Measurements from ENCODE around the gene NEDD9. TPM values are rescaled to one million over a fixed set of nuclear protein-coding genes. Genes with fewer than 3 reads are reported as not detected.

The NEDD9 gene
- total and polyA plus RNA-seq, 4 donors = 7.5 to 16.8 (median 11.7) TPM

DNA sequence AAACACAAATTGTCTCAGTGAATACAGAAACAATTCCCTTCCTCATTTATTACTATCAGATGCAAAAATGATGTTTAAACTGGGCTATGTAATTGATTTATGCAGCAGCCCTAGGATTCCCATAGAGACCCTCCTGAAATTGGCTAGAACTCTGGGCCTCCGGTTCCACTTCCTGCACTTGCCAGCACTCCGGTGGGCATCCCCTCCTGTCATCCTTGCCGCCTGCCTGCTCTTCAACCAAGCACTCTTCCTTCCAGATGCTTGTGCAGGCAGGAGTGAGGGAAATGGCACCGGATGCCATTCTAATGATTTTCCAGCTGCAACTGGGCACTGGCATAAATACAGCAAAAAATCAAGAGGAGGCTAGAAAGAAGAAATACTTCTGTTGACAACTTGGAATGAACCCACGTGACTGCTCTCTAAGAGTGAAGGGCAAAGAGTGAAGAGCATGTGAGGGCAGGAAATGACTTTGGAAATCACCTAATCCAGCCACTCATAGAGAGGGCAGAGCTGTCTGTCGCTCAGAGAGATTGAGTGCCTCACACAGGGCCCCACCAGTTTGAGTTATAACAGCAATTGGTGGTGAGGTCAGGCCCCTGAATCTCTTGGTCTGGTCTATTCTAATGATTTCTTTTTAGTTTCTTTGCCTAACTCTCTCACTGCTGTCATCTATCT is 3.7 kb upstream of the NEDD9 start:
- Histone ChIP-seq H3K4me1 (ENCODE audit: control insufficient read depth in 4 of 4, insufficient read depth in 4 of 4, low read length in 3 of 4) (peaks cover 0 to 15% (median 6%) of the 10 kb centered on the region in 4 donors), H3K27me3 (ENCODE audit: control insufficient read depth in 4 of 4, insufficient read depth in 4 of 4, low read length in 3 of 4) (no peaks in the 10 kb centered on the region), H3K9me3 (ENCODE audit: control insufficient read depth in 4 of 4, low read length in 3 of 4) (no peaks in the 10 kb centered on the region), H3K4me3 (ENCODE audit: low read depth in 1 of 3, low read length in 3 of 3) (no peak overlapping the region), H3K27ac (ENCODE audit: low read depth in 1 of 2, low read length in 2 of 2) (no peak overlapping the region), H3K9ac (ENCODE audit: low read depth in 1 of 2, low read length in 2 of 2) (no peak overlapping the region), H3K36me3 (ENCODE audit: control insufficient read depth in 4 of 4, insufficient read depth in 3 of 4, low read depth in 1 of 4, low read length in 3 of 4) (no peaks in the 10 kb centered on the region)
- 59% methylated on average over 6 of the region's 6 CpGs for WGBS
- DNase-seq (ENCODE audit: low spot score) = no peak
- TF ChIP-seq, protein P1, sequence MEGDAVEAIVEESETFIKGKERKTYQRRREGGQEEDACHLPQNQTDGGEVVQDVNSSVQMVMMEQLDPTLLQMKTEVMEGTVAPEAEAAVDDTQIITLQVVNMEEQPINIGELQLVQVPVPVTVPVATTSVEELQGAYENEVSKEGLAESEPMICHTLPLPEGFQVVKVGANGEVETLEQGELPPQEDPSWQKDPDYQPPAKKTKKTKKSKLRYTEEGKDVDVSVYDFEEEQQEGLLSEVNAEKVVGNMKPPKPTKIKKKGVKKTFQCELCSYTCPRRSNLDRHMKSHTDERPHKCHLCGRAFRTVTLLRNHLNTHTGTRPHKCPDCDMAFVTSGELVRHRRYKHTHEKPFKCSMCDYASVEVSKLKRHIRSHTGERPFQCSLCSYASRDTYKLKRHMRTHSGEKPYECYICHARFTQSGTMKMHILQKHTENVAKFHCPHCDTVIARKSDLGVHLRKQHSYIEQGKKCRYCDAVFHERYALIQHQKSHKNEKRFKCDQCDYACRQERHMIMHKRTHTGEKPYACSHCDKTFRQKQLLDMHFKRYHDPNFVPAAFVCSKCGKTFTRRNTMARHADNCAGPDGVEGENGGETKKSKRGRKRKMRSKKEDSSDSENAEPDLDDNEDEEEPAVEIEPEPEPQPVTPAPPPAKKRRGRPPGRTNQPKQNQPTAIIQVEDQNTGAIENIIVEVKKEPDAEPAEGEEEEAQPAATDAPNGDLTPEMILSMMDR (IDR thresholded peaks at IDR 0.05; ENCODE audit: low read depth, low read length, missing input control) = no peak
- TF ChIP-seq YY1 (IDR thresholded peaks at IDR 0.05) (no peak), FOXA2 (IDR thresholded peaks at IDR 0.05) (no peak), RXRA (IDR thresholded peaks at IDR 0.05) (peak in 1 of 2 donors; percentile 14), JUND (IDR thresholded peaks at IDR 0.05) (no peak)
- TF ChIP-seq, protein P2, sequence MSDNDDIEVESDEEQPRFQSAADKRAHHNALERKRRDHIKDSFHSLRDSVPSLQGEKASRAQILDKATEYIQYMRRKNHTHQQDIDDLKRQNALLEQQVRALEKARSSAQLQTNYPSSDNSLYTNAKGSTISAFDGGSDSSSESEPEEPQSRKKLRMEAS (IDR thresholded peaks at IDR 0.05) = no peak

DNA sequence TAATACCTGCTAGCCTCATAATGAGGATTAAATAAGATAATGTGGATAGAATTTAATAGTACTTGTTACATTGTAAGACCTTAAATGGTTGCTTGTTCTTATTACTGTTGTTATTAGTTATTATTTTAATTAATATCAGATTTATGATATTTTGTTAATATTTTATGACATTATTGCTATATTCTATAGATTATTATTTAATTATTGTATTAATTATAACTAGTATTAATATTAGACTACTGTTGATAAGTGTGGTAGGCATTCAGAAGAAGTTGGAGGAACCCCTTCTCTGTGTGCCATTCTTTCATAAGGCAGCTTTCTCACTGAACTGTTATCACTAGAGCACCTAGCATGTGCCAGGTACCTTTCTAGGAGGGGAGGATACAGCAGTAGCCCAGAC is 2.6 kb upstream of the NEDD9 start:
- H3K9ac ChIP-seq (ENCODE audit: low read depth in 1 of 2, low read length in 2 of 2) = no peak overlapping the region
- no peaks in the 10 kb centered on the region for H3K9me3 ChIP-seq (ENCODE audit: control insufficient read depth in 4 of 4, low read length in 3 of 4)
- no peak overlapping the region for H3K27ac ChIP-seq (ENCODE audit: low read depth in 1 of 2, low read length in 2 of 2)
- no peak for DNase-seq (ENCODE audit: low spot score)
- no peak overlapping the region for H3K4me3 ChIP-seq (ENCODE audit: low read depth in 1 of 3, low read length in 3 of 3)
- no peaks in the 10 kb centered on the region for H3K36me3 ChIP-seq (ENCODE audit: control insufficient read depth in 4 of 4, insufficient read depth in 3 of 4, low read depth in 1 of 4, low read length in 3 of 4)
- H3K4me1 ChIP-seq (ENCODE audit: control insufficient read depth in 4 of 4, insufficient read depth in 4 of 4, low read length in 3 of 4) = peaks cover 0 to 15% (median 6%) of the 10 kb centered on the region in 4 donors
- TF ChIP-seq SP1 (IDR thresholded peaks at IDR 0.05) (no peak), FOXA2 (IDR thresholded peaks at IDR 0.05) (no peak), HNF4A (conservative IDR thresholded peaks at IDR 0.05) (no peak), RAD21 (IDR thresholded peaks at IDR 0.05) (no peak), EGR1 (IDR thresholded peaks at IDR 0.05; ENCODE audit: low read depth in 2 of 2) (no peak), YY1 (IDR thresholded peaks at IDR 0.05) (no peak), NR2F2 (IDR thresholded peaks at IDR 0.05) (no peak), GABPA (IDR thresholded peaks at IDR 0.05 in 1 of 2, conservative IDR thresholded peaks at IDR 0.05 in 1 of 2) (no peak), RXRA (IDR thresholded peaks at IDR 0.05) (no peak), TAF1 (conservative IDR thresholded peaks at IDR 0.05) (no peak), JUND (IDR thresholded peaks at IDR 0.05) (no peak), FOXA1 (IDR thresholded peaks at IDR 0.05) (no peak), HNF4G (IDR thresholded peaks at IDR 0.05) (no peak)
- TF ChIP-seq, protein P3, sequence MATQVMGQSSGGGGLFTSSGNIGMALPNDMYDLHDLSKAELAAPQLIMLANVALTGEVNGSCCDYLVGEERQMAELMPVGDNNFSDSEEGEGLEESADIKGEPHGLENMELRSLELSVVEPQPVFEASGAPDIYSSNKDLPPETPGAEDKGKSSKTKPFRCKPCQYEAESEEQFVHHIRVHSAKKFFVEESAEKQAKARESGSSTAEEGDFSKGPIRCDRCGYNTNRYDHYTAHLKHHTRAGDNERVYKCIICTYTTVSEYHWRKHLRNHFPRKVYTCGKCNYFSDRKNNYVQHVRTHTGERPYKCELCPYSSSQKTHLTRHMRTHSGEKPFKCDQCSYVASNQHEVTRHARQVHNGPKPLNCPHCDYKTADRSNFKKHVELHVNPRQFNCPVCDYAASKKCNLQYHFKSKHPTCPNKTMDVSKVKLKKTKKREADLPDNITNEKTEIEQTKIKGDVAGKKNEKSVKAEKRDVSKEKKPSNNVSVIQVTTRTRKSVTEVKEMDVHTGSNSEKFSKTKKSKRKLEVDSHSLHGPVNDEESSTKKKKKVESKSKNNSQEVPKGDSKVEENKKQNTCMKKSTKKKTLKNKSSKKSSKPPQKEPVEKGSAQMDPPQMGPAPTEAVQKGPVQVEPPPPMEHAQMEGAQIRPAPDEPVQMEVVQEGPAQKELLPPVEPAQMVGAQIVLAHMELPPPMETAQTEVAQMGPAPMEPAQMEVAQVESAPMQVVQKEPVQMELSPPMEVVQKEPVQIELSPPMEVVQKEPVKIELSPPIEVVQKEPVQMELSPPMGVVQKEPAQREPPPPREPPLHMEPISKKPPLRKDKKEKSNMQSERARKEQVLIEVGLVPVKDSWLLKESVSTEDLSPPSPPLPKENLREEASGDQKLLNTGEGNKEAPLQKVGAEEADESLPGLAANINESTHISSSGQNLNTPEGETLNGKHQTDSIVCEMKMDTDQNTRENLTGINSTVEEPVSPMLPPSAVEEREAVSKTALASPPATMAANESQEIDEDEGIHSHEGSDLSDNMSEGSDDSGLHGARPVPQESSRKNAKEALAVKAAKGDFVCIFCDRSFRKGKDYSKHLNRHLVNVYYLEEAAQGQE (IDR thresholded peaks at IDR 0.05) = no peak
- TF ChIP-seq, protein P4, sequence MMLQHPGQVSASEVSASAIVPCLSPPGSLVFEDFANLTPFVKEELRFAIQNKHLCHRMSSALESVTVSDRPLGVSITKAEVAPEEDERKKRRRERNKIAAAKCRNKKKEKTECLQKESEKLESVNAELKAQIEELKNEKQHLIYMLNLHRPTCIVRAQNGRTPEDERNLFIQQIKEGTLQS (IDR thresholded peaks at IDR 0.05) = no peak
- TF ChIP-seq, protein P2 (IDR thresholded peaks at IDR 0.05) = no peak
- TF ChIP-seq, protein P5, sequence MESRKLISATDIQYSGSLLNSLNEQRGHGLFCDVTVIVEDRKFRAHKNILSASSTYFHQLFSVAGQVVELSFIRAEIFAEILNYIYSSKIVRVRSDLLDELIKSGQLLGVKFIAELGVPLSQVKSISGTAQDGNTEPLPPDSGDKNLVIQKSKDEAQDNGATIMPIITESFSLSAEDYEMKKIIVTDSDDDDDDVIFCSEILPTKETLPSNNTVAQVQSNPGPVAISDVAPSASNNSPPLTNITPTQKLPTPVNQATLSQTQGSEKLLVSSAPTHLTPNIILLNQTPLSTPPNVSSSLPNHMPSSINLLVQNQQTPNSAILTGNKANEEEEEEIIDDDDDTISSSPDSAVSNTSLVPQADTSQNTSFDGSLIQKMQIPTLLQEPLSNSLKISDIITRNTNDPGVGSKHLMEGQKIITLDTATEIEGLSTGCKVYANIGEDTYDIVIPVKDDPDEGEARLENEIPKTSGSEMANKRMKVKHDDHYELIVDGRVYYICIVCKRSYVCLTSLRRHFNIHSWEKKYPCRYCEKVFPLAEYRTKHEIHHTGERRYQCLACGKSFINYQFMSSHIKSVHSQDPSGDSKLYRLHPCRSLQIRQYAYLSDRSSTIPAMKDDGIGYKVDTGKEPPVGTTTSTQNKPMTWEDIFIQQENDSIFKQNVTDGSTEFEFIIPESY (IDR thresholded peaks at IDR 0.05) = no peak
- TF ChIP-seq, protein P1 (IDR thresholded peaks at IDR 0.05; ENCODE audit: low read depth, low read length, missing input control) = no peak
- H3K27me3 ChIP-seq (ENCODE audit: control insufficient read depth in 4 of 4, insufficient read depth in 4 of 4, low read length in 3 of 4) = no peaks in the 10 kb centered on the region

Measured in liver (tissue), 9 donors.